Measurements from ENCODE around the gene TSPAN7.

Gene TSPAN7

GRCh38 chrX:38626296-38626695 lies 65.0 kb downstream of the TSPAN7 start:
- DNase-seq (ENCODE audit: low read depth) = no peak
- no peak overlapping the region for H3K4me3 ChIP-seq (ENCODE audit: low read depth, low read length)
- no peak for TF ChIP-seq CTCF (IDR thresholded peaks at IDR 0.05; ENCODE audit: low read depth, low read length, missing control alignments)

- no peak for DNase-seq (ENCODE audit: low read depth)
- peak; percentile 74 for TF ChIP-seq CTCF (IDR thresholded peaks at IDR 0.05; ENCODE audit: low read depth, low read length, missing control alignments)
- no peak overlapping the region for H3K4me3 ChIP-seq (ENCODE audit: low read depth, low read length)
These were observed 66.3 kb downstream of the TSPAN7 start for GRCh38 chrX:38627683-38628082.

- DNase-seq (ENCODE audit: low read depth) = no peak
- no peak for TF ChIP-seq CTCF (IDR thresholded peaks at IDR 0.05; ENCODE audit: low read depth, low read length, missing control alignments)
- no peak overlapping the region for H3K4me3 ChIP-seq (ENCODE audit: low read depth, low read length)
These were observed 67.2 kb downstream of the TSPAN7 start for GRCh38 chrX:38628587-38628986.

- no peak for DNase-seq (ENCODE audit: low read depth)
- TF ChIP-seq CTCF (IDR thresholded peaks at IDR 0.05; ENCODE audit: low read depth, low read length, missing control alignments) = no peak
- H3K4me3 ChIP-seq (ENCODE audit: low read depth, low read length) = no peak overlapping the region
These were observed 71.2 kb downstream of the TSPAN7 start for GRCh38 chrX:38632516-38632915.

- TF ChIP-seq CTCF (IDR thresholded peaks at IDR 0.05; ENCODE audit: low read depth, low read length, missing control alignments) = no peak
- DNase-seq (ENCODE audit: low read depth) = no peak
- H3K4me3 ChIP-seq (ENCODE audit: low read depth, low read length) = no peak overlapping the region
These were observed 73.3 kb downstream of the TSPAN7 start for GRCh38 chrX:38634665-38635064.

- no peak for TF ChIP-seq CTCF (IDR thresholded peaks at IDR 0.05; ENCODE audit: low read depth, low read length, missing control alignments)
- no peak overlapping the region for H3K4me3 ChIP-seq (ENCODE audit: low read depth, low read length)
- DNase-seq (ENCODE audit: low read depth) = no peak
These were observed 75.8 kb downstream of the TSPAN7 start for GRCh38 chrX:38636949-38637819.
